GM06990 (cell line): ENCODE data around the gene EPHA10.
"Not testable (repeated sequence)": the region's sequence is repeated elsewhere in the genome, so short reads cannot be mapped to it uniquely, and the experiment has no call there.

Experiments
- DNase-seq: peaks from one replicate; pipeline ENCODE4 v3.0.0-alpha.2; 2011; ENCODE audit not compliant: insufficient read length; ENCODE audit errors: extremely low read depth
- H3K27me3 ChIP-seq: replicated peaks from 2 replicates; pipeline ENCODE4 v1.6.0; 2011; ENCODE audit warnings: low read length; ENCODE audit not compliant: control insufficient read depth, insufficient read depth
- H3K36me3 ChIP-seq: 2 replicates; pipeline ENCODE4 v1.5.1; 2011; ENCODE audit warnings: low read length; ENCODE audit not compliant: control insufficient read depth, insufficient read depth
- H3K4me3 ChIP-seq: replicated peaks from 2 replicates; pipeline ENCODE4 v1.5.1; 2011; ENCODE audit warnings: low read depth, mild to moderate bottlenecking, control low read depth, low read length
- CTCF ChIP-seq: IDR thresholded peaks from 2 replicates; pipeline ENCODE4 v1.5.1; 2011; ENCODE audit warnings: low read length, control low read depth, mild to moderate bottlenecking, inconsistent platforms; ENCODE audit not compliant: insufficient read depth, poor library complexity, severe bottlenecking

The EPHA10 gene

GRCh38 chr1:37778654-37779053, 13.7 kb upstream of the EPHA10 start:
- no peak for TF ChIP-seq CTCF
- DNase-seq = no peak
- Histone ChIP-seq H3K4me3 (no peak overlapping the region), H3K36me3 (no peaks in the 10 kb centered on the region), H3K27me3 (no peaks in the 10 kb centered on the region)

DNA sequence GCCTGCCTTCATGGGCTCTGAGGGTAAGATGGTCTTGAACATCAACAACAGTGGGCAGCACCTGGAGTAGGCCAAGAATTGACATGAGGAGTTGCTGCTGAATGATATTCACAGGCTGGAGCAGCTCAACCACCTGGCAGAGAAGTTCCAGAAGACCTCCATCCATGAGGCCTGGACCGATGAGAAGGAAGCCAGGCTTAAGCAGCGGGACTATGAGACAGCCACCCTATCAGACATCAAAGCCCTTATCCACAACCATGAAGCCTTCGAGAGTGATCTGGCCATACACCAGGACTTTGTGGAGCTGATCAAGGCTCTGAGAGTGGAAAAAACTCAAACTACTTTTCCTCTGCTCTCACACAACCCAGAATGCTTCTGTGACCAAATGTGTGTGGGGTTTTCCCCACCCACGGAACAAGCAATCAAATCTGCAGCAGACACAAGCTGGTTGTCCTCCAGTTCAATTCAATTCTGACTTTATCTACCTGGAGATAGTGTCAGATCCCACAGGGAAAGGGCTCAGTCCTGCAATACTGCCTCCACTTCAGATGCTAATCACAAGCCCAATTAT, 12.1 kb upstream of the EPHA10 start:
- Histone ChIP-seq H3K27me3 (no peaks in the 10 kb centered on the region), H3K4me3 (no peak overlapping the region), H3K36me3 (no peaks in the 10 kb centered on the region)
- DNase-seq = no peak
- TF ChIP-seq CTCF = no peak

GRCh38 chr1:37771440-37771839, 6.5 kb upstream of the EPHA10 start:
- H3K36me3 ChIP-seq, H3K27me3 ChIP-seq, DNase-seq, H3K4me3 ChIP-seq: not testable (repeated sequence)

DNA sequence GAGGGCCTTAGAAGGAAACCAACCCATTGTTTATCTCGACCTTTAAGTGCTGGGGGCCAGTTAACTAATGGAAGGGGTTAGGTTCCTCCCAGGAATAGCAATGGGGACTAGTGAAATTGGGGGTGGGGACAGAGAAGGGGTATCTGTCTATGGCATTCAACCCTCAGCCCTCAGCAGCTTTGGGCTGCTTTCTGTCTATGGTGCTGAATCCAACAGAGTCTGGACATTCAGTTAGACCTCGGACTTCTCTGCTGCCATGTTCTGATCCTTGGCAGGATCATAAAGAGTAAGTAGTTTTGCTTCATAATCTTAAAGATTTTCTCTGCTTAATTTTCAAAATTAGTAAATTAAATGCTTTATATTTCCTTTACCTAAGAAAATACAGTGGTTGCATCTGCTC, 2.6 kb upstream of the EPHA10 start:
- DNase-seq = no peak
- Histone ChIP-seq H3K4me3 (no peak overlapping the region), H3K36me3 (no peaks in the 10 kb centered on the region), H3K27me3 (peaks cover 8% of the 10 kb centered on the region)
- no peak for TF ChIP-seq CTCF

DNA sequence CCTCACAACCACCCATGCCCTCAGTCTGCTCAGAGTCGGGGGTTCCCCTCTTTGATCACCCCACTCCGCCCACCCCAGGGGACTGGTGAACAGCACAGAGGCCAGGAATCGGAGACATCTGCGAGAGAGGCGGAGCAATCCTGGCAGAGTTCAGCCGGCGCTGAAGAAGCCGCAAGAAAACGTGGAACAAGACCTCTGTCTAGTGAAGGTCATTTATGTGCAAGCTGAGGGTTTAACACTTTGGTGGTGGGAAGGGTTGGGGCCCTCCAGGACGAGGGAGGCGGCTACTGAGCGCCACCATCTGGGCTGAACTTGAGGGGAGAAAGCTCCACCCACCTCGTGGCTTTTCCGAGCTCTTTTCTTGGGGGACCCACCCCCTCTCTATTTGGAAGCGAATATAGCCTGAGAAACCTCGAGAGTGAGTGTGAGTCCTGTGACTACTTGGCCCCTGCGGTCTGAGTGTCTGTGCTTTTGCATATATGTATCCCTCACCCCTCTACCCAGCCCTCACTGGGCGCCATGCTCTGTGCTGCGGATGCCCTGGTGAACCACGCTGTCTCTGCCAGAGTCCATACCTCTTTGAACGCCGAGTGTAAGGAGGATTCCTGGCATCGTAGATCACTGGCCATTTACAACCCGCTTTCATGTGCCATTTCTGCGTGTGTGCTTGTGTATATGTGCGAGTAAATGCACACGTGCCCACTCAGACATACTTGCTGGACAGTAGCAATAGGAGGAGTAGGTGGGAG, 1.2 kb upstream of the EPHA10 start:
- DNase-seq = no peak
- no peaks in the 10 kb centered on the region for H3K36me3 ChIP-seq
- H3K27me3 ChIP-seq = peaks cover 8% of the 10 kb centered on the region
- TF ChIP-seq CTCF = peak; percentile 54
- peak overlapping the region; percentile 53 for H3K4me3 ChIP-seq

GRCh38 chr1:37764414-37764825, 500 bp downstream of the EPHA10 start:
- Histone ChIP-seq H3K36me3 (no peaks in the 10 kb centered on the region), H3K27me3 (peaks cover 8% of the 10 kb centered on the region), H3K4me3 (no peak overlapping the region)
- no peak for DNase-seq
- TF ChIP-seq CTCF = no peak
